Smooth muscle cell (in vitro differentiated cells): Measurements from ENCODE around the gene UVSSA. TPM values are rescaled to one million over a fixed set of nuclear protein-coding genes. Genes with fewer than 3 reads are reported as not detected.

Source experiments
- DNase-seq: peaks from one replicate; lab custom pipeline; 2025; ENCODE audit not compliant: unreplicated experiment; lab: John Stamatoyannopoulos, UW
- H2AFZ ChIP-seq: fragments of 200-600 bp; sonication (generic); 2 replicates; pipeline ENCODE4 v1.6.0; 2016; ENCODE audit warnings: antibody characterized with exemption, low read depth, mild to moderate bottlenecking
- H3F3A ChIP-seq: fragments of 200-600 bp; sonication (generic); 2 replicates; pipeline ENCODE4 v1.6.0; 2017; ENCODE audit warnings: antibody characterized with exemption, low read depth
- H3K27ac ChIP-seq: fragments of 200-600 bp; sonication (generic); 2 replicates; pipeline ENCODE4 v1.5.1; 2016; ENCODE audit warnings: low read depth, mild to moderate bottlenecking
- H3K27me3 ChIP-seq: fragments of 200-600 bp; sonication (generic); 2 replicates; pipeline ENCODE4 v1.6.1; 2016; ENCODE audit warnings: low read depth, mild to moderate bottlenecking
- H3K36me3 ChIP-seq: fragments of 200-600 bp; sonication (generic); 2 replicates; pipeline ENCODE4 v1.5.1; 2016; ENCODE audit warnings: low read depth
- H3K4me1 ChIP-seq: fragments of 200-600 bp; sonication (generic); 2 replicates; pipeline ENCODE4 v1.5.1; 2016; ENCODE audit warnings: low read depth
- H3K4me2 ChIP-seq: fragments of 200-600 bp; sonication (generic); 2 replicates; pipeline ENCODE4 v1.6.0; 2016; ENCODE audit warnings: mild to moderate bottlenecking
- H3K4me3 ChIP-seq: fragments of 200-600 bp; sonication (generic); 2 replicates; pipeline ENCODE4 v1.5.1; 2016; ENCODE audit warnings: mild to moderate bottlenecking
- H3K79me2 ChIP-seq: fragments of 200-600 bp; sonication (generic); 2 replicates; pipeline ENCODE4 v1.6.0; 2016; ENCODE audit warnings: low read depth, mild to moderate bottlenecking
- H3K9ac ChIP-seq: fragments of 200-600 bp; sonication (generic); 2 replicates; pipeline ENCODE4 v1.6.0; 2016; ENCODE audit warnings: low read depth
- H3K9me3 ChIP-seq: fragments of 200-600 bp; sonication (generic); replicated peaks from 2 replicates; pipeline ENCODE4 v1.5.1; 2016; ENCODE audit warnings: low read depth
- H4K20me1 ChIP-seq: fragments of 200-600 bp; sonication (generic); 2 replicates; pipeline ENCODE4 v1.6.0; 2016; ENCODE audit warnings: low read depth
- WGBS: methylation state at CpG from one replicate; pipeline ENCODE4 v1.1.7; 2016; ENCODE audit warnings: low lambda C conversion rate; 5-methylcytosine and 5-hydroxymethylcytosine counted together
- polyA plus RNA-seq: library from polyadenylated mRNA; unstranded; fragments of >200 nt; fragmentation: Nextera tagmentation; extraction: Ambion mirVana; gene quantifications from 2 replicates; pipeline ENCODE4 v1.2.1, GENCODE V29; 2016
- total RNA-seq: library from RNA; depleted of rRNA; stranded (reverse); fragments of >200 nt; gene quantifications from 2 replicates; pipeline ENCODE4 v1.2.3, GENCODE V29; 2014
- TF ChIP-seq, protein P1 (sequence below): fragments of 200-600 bp; sonication (generic); IDR thresholded peaks from 2 replicates; pipeline ENCODE4 v1.5.1; 2017; ENCODE audit warnings: borderline replicate concordance, mild to moderate bottlenecking, antibody characterized with exemption; ENCODE audit not compliant: insufficient read depth, poor library complexity, severe bottlenecking

The UVSSA gene
- total and polyA plus RNA-seq, 2 experiments from 2014 or later = 9.0 to 13.0 TPM

DNA sequence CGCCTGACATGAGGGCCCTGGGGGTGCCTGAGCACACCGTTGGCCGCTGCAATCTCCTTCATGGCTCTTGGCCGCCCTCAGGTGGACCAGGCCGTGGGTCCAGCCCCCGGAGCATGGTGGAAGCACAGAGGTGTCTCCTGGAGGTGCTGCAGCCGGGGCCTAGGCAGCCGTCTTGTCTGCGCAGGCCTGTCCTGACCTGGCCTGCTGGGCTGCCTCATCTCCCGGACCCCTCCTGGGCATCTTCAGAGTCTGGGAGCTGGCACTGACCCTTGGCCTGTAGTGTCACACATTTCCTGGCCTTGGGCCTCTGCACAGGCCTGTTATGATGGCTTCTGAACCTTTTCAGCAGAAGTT is 20.9 kb downstream of the UVSSA start:
- no peak overlapping the region for H3K4me2 ChIP-seq
- no peaks in the 10 kb centered on the region for H3K4me1 ChIP-seq
- TF ChIP-seq, protein P1, sequence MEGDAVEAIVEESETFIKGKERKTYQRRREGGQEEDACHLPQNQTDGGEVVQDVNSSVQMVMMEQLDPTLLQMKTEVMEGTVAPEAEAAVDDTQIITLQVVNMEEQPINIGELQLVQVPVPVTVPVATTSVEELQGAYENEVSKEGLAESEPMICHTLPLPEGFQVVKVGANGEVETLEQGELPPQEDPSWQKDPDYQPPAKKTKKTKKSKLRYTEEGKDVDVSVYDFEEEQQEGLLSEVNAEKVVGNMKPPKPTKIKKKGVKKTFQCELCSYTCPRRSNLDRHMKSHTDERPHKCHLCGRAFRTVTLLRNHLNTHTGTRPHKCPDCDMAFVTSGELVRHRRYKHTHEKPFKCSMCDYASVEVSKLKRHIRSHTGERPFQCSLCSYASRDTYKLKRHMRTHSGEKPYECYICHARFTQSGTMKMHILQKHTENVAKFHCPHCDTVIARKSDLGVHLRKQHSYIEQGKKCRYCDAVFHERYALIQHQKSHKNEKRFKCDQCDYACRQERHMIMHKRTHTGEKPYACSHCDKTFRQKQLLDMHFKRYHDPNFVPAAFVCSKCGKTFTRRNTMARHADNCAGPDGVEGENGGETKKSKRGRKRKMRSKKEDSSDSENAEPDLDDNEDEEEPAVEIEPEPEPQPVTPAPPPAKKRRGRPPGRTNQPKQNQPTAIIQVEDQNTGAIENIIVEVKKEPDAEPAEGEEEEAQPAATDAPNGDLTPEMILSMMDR = no peak
- H3K27ac ChIP-seq = no peak overlapping the region
- no peaks in the 10 kb centered on the region for H3K36me3 ChIP-seq
- 91% methylated on average over 10 of the region's 10 CpGs for WGBS
- H3K27me3 ChIP-seq = no peaks in the 10 kb centered on the region
- H3F3A ChIP-seq = no peaks in the 10 kb centered on the region
- no peak overlapping the region for H3K9ac ChIP-seq
- H2AFZ ChIP-seq = no peak overlapping the region
- DNase-seq = no peak
- H3K9me3 ChIP-seq = no peaks in the 10 kb centered on the region
- peaks cover 21% of the 10 kb centered on the region for H4K20me1 ChIP-seq
- no peaks in the 10 kb centered on the region for H3K79me2 ChIP-seq
- no peak overlapping the region for H3K4me3 ChIP-seq

DNA sequence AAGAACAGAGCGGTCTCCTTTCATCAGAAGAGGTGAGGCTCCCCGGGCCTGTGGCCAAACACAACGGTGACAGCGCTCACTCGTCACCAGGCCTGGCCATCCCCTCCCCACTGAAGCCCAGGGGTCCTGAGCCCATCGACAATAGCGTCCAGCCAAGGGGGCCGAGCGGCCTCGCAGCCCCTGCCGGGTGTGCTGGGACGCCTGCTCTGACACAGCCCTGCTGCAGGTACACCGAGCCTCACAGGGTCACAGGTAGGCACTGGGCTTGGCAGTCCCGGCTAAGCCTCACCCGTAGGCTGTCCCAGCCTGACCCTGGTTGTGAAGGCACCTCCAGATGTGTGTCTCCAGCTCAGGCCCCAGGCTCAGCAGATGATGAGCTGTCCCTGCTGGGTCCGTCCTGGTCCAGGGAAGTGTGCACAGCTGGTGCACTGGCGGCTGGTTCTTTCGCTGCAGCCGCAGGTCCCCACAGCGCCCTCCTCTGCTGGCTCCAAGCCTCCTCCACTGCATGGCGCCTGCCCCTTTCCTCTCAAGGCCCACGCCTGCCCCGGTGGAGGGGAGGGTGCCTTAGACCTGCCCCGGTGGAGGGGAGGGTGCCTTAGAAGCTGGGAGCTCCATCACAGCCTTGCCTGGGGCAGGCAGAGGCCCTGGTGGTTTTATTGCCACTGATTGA is 21.5 kb downstream of the UVSSA start:
- H3K4me1 ChIP-seq = no peaks in the 10 kb centered on the region
- no peak for DNase-seq
- H3K36me3 ChIP-seq = no peaks in the 10 kb centered on the region
- H3K27me3 ChIP-seq = no peaks in the 10 kb centered on the region
- WGBS = 94% methylated on average over 24 of the region's 24 CpGs
- no peaks in the 10 kb centered on the region for H3K79me2 ChIP-seq
- no peak overlapping the region for H3K27ac ChIP-seq
- TF ChIP-seq, protein P1 = no peak
- H3K9me3 ChIP-seq = no peaks in the 10 kb centered on the region
- no peak overlapping the region for H3K4me2 ChIP-seq
- H3K4me3 ChIP-seq = no peak overlapping the region
- H4K20me1 ChIP-seq = peaks cover 21% of the 10 kb centered on the region
- H3F3A ChIP-seq = no peaks in the 10 kb centered on the region
- no peak overlapping the region for H2AFZ ChIP-seq
- H3K9ac ChIP-seq = no peak overlapping the region

DNA sequence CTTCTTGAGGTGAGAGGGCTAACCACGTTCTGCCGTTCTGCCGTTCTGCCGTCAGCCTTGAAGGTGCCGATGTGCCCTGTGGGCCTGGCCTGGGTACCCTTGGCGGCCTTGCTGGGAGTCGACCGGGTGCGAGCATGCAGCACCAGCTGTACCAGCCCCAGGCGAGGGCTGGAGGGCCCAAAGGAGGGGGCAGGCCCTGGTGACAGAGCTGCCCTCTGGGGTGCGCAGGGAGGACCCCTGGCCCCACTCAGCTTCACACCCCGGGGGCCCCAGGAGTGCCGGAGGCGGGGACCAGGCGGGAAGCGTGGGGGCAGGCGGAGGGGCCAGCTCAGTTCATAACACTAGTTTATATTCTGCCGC is 22.1 kb downstream of the UVSSA start:
- Histone ChIP-seq H3K9ac (no peak overlapping the region), H4K20me1 (peaks cover 21% of the 10 kb centered on the region), H3K4me1 (no peaks in the 10 kb centered on the region), H3K4me3 (no peak overlapping the region), H3K4me2 (no peak overlapping the region), H3F3A (no peaks in the 10 kb centered on the region), H3K27me3 (no peaks in the 10 kb centered on the region), H3K27ac (no peak overlapping the region), H3K36me3 (no peaks in the 10 kb centered on the region), H3K9me3 (no peaks in the 10 kb centered on the region), H3K79me2 (no peaks in the 10 kb centered on the region), H2AFZ (no peak overlapping the region)
- no peak for DNase-seq
- TF ChIP-seq, protein P1 = no peak
- 95% methylated on average over 15 of the region's 18 CpGs for WGBS

GRCh38 chr4:1369479-1370079 is 22.6 kb downstream of the UVSSA start:
- Histone ChIP-seq H3K27me3 (no peaks in the 10 kb centered on the region), H3K4me1 (no peaks in the 10 kb centered on the region), H3K9me3 (no peaks in the 10 kb centered on the region), H3K9ac (no peak overlapping the region), H3F3A (no peaks in the 10 kb centered on the region), H4K20me1 (peaks cover 17% of the 10 kb centered on the region), H2AFZ (no peak overlapping the region), H3K27ac (no peak overlapping the region), H3K4me3 (no peak overlapping the region), H3K79me2 (no peaks in the 10 kb centered on the region), H3K36me3 (no peaks in the 10 kb centered on the region), H3K4me2 (no peak overlapping the region)
- 98% methylated on average over 22 of the region's 22 CpGs for whole genome bisulfite sequencing
- TF ChIP-seq, protein P1 = no peak
- DNase-seq = no peak
